Esophagus muscularis mucosa (tissue), 4 donors: ENCODE results near the gene ABCC1. TPM values are rescaled to one million over a fixed set of nuclear protein-coding genes. Genes with fewer than 3 reads are reported as not detected.

Source experiments
- DNase-seq: peaks from one replicate; pipeline ENCODE4 v3.0.0-alpha.2; 2017; ENCODE audit errors: extremely low spot score
- H3K27ac ChIP-seq, 4 donors: fragments of 200-600 bp; sonication (generic); replicated peaks in 1 of 4; 1 replicate in 3 of 4; 2 replicates in 1 of 4; pipeline ENCODE4 v1.5.1; 2016 to 2019; ENCODE audit warnings: mild to moderate bottlenecking in 1 of 4
- H3K27me3 ChIP-seq, 4 donors: fragments of 200-600 bp; sonication (generic); one replicate each; pipeline versions ENCODE4 v1.5.1 to v1.6.0; 2016 to 2019
- H3K36me3 ChIP-seq, 4 donors: fragments of 200-600 bp; sonication (generic); one replicate each; pipeline ENCODE4 v1.5.1; 2016 to 2019
- H3K4me1 ChIP-seq, 4 donors: fragments of 200-600 bp; sonication (generic); one replicate each; pipeline ENCODE4 v1.5.1; 2016 to 2019
- H3K4me3 ChIP-seq, 4 donors: fragments of 200-600 bp; sonication (generic); 1 replicate in 2 of 4; 2 replicates in 2 of 4; pipeline ENCODE4 v1.5.1; 2016 to 2019; ENCODE audit warnings: mild to moderate bottlenecking in 4 of 4, moderate library complexity in 1 of 4
- H3K9me3 ChIP-seq, 4 donors: fragments of 200-600 bp; sonication (generic); 1 replicate in 3 of 4; 2 replicates in 1 of 4; pipeline ENCODE4 v1.5.1; 2016 to 2019
- EP300 ChIP-seq: sonication (generic); formaldehyde crosslinking; IDR thresholded peaks from one replicate; pipeline ENCODE4 v1.6.1; 2017; ENCODE audit warnings: antibody characterized with exemption
- POLR2A ChIP-seq: fragments of 450-650 bp; IDR thresholded peaks from one replicate; pipeline ENCODE4 v1.6.1; 2017; ENCODE audit warnings: antibody characterized with exemption, moderate library complexity, mild to moderate bottlenecking, low read depth
- POLR2AphosphoS5 ChIP-seq, 2 donors: sonication (generic); formaldehyde crosslinking; IDR thresholded peaks; one replicate each; pipeline ENCODE4 v1.6.1; 2017; ENCODE audit warnings: antibody characterized with exemption in 2 of 2
- WGBS: methylation state at CpG from one replicate; pipeline ENCODE4 v1.1.5; 2018; 5-methylcytosine and 5-hydroxymethylcytosine counted together
- intact Hi-C: fragments of 100-400 bp; cut with DNase I; formaldehyde crosslinking; loops from one replicate; pipeline ENCODE4 v1.15.1; 2023
- total RNA-seq, 4 donors: library from RNA; depleted of rRNA; stranded (reverse); fragments of >200 nt; gene quantifications; one replicate each; pipeline versions ENCODE4 v1.1.0 to v1.2.1, GENCODE V29; 2016
- TF ChIP-seq, protein P1 (sequence below), 3 experiments: fragments of 200-600 bp in 2 of 3; fragments of 450-650 bp in 1 of 3; sonication (generic) in 2 of 3; IDR thresholded peaks; one replicate each; pipeline ENCODE4 v1.5.1; 2017 to 2019; ENCODE audit warnings: antibody characterized with exemption in 3 of 3, mild to moderate bottlenecking in 2 of 3, moderate library complexity in 1 of 3

ABCC1 gene
- total RNA-seq, 4 donors from 2014 or later, result 61.8 to 141 (median 103) TPM

DNA sequence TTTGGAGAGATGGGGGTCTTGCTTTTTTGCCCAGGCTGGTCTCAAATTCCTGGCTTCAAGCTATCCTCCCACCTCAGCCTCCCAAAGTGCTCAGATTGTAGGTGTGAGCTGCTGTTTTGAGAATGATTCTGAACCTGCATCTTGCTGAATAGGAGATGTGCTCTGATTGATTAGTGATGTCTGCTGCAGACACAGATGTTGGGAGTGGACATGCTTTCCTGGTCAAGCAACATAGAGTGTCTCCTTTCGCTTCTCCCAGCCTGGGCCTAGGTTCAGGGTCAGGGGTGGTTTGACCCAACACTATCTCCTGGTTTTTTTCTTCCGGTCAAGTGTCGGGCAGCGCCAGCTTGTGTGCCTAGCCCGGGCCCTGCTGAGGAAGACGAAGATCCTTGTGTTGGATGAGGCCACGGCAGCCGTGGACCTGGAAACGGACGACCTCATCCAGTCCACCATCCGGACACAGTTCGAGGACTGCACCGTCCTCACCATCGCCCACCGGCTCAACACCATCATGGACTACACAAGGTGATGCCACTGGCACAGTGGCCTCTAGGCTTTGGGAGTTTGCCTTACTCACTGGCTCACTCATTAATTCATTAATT is 188.7 kb downstream of the ABCC1 start:
- H3K4me1 ChIP-seq, result peaks cover 0 to 13% (median 11%) of the 10 kb centered on the region in 4 donors
- no peaks in the 10 kb centered on the region for H3K27me3 ChIP-seq
- intact Hi-C loops, result no loop called here
- no peaks in the 10 kb centered on the region for H3K9me3 ChIP-seq
- 97% methylated on average over 13 of the region's 15 CpGs for WGBS
- no peak overlapping the region for H3K27ac ChIP-seq
- no peak overlapping the region for H3K4me3 ChIP-seq
- no peak for DNase-seq
- H3K36me3 ChIP-seq, result peaks cover 92 to 100% (median 97%) of the 10 kb centered on the region in 4 donors
- no peak for TF ChIP-seq POLR2AphosphoS5 (IDR thresholded peaks at IDR 0.05)
- no peak for TF ChIP-seq POLR2A
- TF ChIP-seq, protein P1, sequence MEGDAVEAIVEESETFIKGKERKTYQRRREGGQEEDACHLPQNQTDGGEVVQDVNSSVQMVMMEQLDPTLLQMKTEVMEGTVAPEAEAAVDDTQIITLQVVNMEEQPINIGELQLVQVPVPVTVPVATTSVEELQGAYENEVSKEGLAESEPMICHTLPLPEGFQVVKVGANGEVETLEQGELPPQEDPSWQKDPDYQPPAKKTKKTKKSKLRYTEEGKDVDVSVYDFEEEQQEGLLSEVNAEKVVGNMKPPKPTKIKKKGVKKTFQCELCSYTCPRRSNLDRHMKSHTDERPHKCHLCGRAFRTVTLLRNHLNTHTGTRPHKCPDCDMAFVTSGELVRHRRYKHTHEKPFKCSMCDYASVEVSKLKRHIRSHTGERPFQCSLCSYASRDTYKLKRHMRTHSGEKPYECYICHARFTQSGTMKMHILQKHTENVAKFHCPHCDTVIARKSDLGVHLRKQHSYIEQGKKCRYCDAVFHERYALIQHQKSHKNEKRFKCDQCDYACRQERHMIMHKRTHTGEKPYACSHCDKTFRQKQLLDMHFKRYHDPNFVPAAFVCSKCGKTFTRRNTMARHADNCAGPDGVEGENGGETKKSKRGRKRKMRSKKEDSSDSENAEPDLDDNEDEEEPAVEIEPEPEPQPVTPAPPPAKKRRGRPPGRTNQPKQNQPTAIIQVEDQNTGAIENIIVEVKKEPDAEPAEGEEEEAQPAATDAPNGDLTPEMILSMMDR (IDR thresholded peaks at IDR 0.05), result no peak
- no peak for TF ChIP-seq EP300

DNA sequence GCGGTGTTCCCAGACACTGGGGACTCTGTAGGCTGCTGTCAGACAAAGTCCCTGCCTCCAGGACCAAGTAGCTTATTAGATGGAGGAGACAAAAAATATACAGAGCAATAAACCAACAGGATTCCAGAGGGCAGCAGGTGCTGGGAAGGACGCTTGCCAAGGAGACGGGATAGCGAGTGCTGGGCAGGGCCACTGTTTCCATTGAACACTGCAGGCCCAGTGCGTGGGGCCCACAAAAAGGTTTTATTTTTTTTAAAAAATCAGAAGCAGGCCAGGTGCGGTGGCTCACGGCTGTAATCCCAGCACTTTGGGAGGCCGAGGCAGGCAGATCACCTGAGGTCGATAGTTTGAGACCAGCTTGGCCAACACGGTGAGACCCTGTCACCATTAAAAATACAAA is 189.6 kb downstream of the ABCC1 start:
- no peak for TF ChIP-seq EP300
- TF ChIP-seq POLR2A, result no peak
- TF ChIP-seq, protein P1 (IDR thresholded peaks at IDR 0.05), result no peak
- TF ChIP-seq POLR2AphosphoS5 (IDR thresholded peaks at IDR 0.05), result no peak
- H3K4me1 ChIP-seq, result peaks cover 0 to 12% (median 8%) of the 10 kb centered on the region in 4 donors
- H3K36me3 ChIP-seq, result peaks cover 91 to 100% (median 94%) of the 10 kb centered on the region in 4 donors
- no peaks in the 10 kb centered on the region for H3K27me3 ChIP-seq
- intact Hi-C loops, result no loop called here
- DNase-seq, result no peak
- H3K27ac ChIP-seq, result no peak overlapping the region
- WGBS, result 93% methylated on average over 10 of the region's 10 CpGs
- H3K4me3 ChIP-seq, result no peak overlapping the region
- H3K9me3 ChIP-seq, result no peaks in the 10 kb centered on the region

DNA sequence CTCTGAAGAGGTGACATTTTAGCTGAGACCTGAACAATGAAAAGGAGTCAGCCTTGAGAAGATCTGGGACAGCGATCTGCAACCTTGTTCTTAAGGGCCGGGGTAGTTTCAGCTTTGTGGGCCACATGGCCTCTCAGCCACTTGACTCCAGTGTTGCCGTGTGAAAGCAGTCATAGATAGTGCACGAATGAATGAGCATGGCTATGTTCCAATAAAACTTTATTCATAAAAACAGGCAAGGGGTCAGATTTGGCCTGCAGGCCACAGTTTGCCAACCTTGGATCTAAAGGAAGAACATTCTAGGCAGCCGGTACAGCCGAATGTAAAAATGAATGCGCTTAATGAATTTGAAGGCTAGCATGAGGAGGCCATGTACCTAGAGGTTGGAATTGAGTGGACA is 190.4 kb downstream of the ABCC1 start:
- Histone ChIP-seq H3K27me3 (no peaks in the 10 kb centered on the region), H3K4me1 (peaks cover 0 to 12% (median 11%) of the 10 kb centered on the region in 4 donors), H3K27ac (no peak overlapping the region), H3K4me3 (no peak overlapping the region), H3K9me3 (no peaks in the 10 kb centered on the region), H3K36me3 (peaks cover 84 to 100% (median 87%) of the 10 kb centered on the region in 4 donors)
- no peak for DNase-seq
- WGBS, result 95% methylated on average over 7 of the region's 7 CpGs
- no peak for TF ChIP-seq POLR2AphosphoS5 (IDR thresholded peaks at IDR 0.05)
- TF ChIP-seq POLR2A, result no peak
- TF ChIP-seq, protein P1 (IDR thresholded peaks at IDR 0.05), result no peak
- TF ChIP-seq EP300, result no peak
- intact Hi-C loops, result no loop called here

DNA sequence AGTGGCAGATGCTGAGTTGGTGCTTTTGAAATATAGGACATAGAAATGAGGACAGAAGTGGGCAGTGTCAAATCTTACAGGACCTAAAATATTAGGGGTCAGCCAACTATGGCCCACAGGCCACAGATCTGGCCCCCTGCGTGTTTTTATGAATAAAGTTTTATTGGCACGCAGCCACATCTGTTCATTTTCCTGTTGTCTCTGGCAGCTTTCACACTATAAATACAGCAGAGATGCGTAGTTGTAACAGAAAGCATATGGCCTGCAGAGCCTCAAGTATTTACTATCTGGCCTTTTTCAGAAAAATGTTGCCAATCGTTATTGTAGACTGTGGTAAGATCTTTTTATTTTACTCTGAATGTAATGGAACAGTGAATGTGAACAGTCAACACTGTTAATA is 191.1 kb downstream of the ABCC1 start:
- Histone ChIP-seq H3K4me3 (no peak overlapping the region), H3K9me3 (no peaks in the 10 kb centered on the region), H3K4me1 (peaks cover 0 to 16% (median 12%) of the 10 kb centered on the region in 4 donors), H3K36me3 (peaks cover 77 to 99% (median 82%) of the 10 kb centered on the region in 4 donors), H3K27me3 (no peaks in the 10 kb centered on the region), H3K27ac (no peak overlapping the region)
- intact Hi-C loops, result no loop called here
- TF ChIP-seq POLR2A, result no peak
- TF ChIP-seq EP300, result no peak
- TF ChIP-seq, protein P1 (IDR thresholded peaks at IDR 0.05), result no peak
- TF ChIP-seq POLR2AphosphoS5 (IDR thresholded peaks at IDR 0.05), result no peak
- 73% methylated on average over 4 of the region's 4 CpGs for WGBS
- DNase-seq, result no peak

DNA sequence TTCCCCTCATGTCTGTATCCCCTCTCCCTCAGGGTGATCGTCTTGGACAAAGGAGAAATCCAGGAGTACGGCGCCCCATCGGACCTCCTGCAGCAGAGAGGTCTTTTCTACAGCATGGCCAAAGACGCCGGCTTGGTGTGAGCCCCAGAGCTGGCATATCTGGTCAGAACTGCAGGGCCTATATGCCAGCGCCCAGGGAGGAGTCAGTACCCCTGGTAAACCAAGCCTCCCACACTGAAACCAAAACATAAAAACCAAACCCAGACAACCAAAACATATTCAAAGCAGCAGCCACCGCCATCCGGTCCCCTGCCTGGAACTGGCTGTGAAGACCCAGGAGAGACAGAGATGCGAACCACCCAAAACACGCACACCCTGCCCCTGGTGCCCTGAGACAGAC is 191.7 kb downstream of the ABCC1 start:
- no peak for DNase-seq
- Histone ChIP-seq H3K4me3 (no peak overlapping the region), H3K4me1 (peaks cover 0 to 22% (median 16%) of the 10 kb centered on the region in 4 donors), H3K27me3 (no peaks in the 10 kb centered on the region), H3K9me3 (no peaks in the 10 kb centered on the region), H3K36me3 (peaks cover 71 to 99% (median 76%) of the 10 kb centered on the region in 4 donors), H3K27ac (no peak overlapping the region)
- WGBS, result 96% methylated on average over 11 of the region's 11 CpGs
- intact Hi-C loops, result no loop called here
- TF ChIP-seq POLR2AphosphoS5 (IDR thresholded peaks at IDR 0.05) (no peak), POLR2A (no peak), EP300 (no peak)
- TF ChIP-seq, protein P1 (IDR thresholded peaks at IDR 0.05), result no peak
